H1 (cell line): ENCODE data around the gene KCNJ12. TPM values are rescaled to one million over a fixed set of nuclear protein-coding genes. Genes with fewer than 3 reads are reported as not detected.

ENCODE experiments used
- CTCF ChIA-PET: fragments of 300-600 bp; sonication (Branson Sonifier 250); formaldehyde crosslinking; loops from one replicate; lab custom pipeline; 2021; ENCODE audit not compliant: partially characterized antibody; lab: Charles Lee
- POLR2A ChIA-PET: fragments of 300-600 bp; sonication (Branson Sonifier 250); formaldehyde crosslinking; loops from one replicate; lab custom pipeline; 2021; ENCODE audit warnings: inconsistent platforms; ENCODE audit not compliant: partially characterized antibody; lab: Charles Lee
- DNase-seq, 2 experiments: peaks; one replicate each; pipeline versions ENCODE4 v3.0.0 to v3.0.0-alpha.2; 2010 to 2022; ENCODE audit warnings: low spot score in 2 of 2, low read depth in 1 of 2, mixed read lengths in 1 of 2
- FAIRE-seq: peaks from 2 replicates; lab custom pipeline; 2011; peaks lifted over from hg19 to GRCh38; lab: Jason Lieb, UNC
- H2AFZ ChIP-seq: 2 replicates; pipeline ENCODE4 v1.8.1; 2012; ENCODE audit warnings: low read length, inconsistent platforms
- H2AK5ac ChIP-seq: 2 replicates; pipeline ENCODE4 v1.6.1; 2013; ENCODE audit warnings: low read depth, low read length
- H2BK120ac ChIP-seq: replicated peaks from 2 replicates; pipeline ENCODE3; 2013; ENCODE audit warnings: low read depth, low read length, inconsistent platforms
- H2BK12ac ChIP-seq: 2 replicates; pipeline ENCODE4 v1.6.1; 2013; ENCODE audit warnings: low read depth, low read length
- H2BK15ac ChIP-seq: 2 replicates; pipeline ENCODE4 v1.6.1; 2013; ENCODE audit warnings: low read length
- H2BK20ac ChIP-seq: 2 replicates; pipeline ENCODE4 v1.6.1; 2013; ENCODE audit warnings: low read length
- H2BK5ac ChIP-seq: 2 replicates; pipeline ENCODE4 v1.6.1; 2013; ENCODE audit warnings: low read depth, low read length
- H3K14ac ChIP-seq: 2 replicates; pipeline ENCODE4 v1.6.1; 2013; ENCODE audit warnings: inconsistent platforms; ENCODE audit not compliant: insufficient read length
- H3K18ac ChIP-seq: 2 replicates; pipeline ENCODE4 v1.6.1; 2013; ENCODE audit warnings: low read length; ENCODE audit errors: extremely low read depth
- H3K23ac ChIP-seq: 2 replicates; pipeline ENCODE4 v1.6.1; 2013; ENCODE audit warnings: inconsistent platforms; ENCODE audit not compliant: insufficient read length
- H3K23me2 ChIP-seq: 2 replicates; pipeline ENCODE4 v1.6.1; 2013; ENCODE audit warnings: low read depth, low read length
- H3K27ac ChIP-seq: 2 replicates; pipeline ENCODE4 v1.6.1; 2011; ENCODE audit warnings: low read depth, low read length, inconsistent platforms
- H3K27me3 ChIP-seq, 4 experiments: replicated peaks in 1 of 4; 1 replicate in 1 of 4; 2 replicates in 3 of 4; pipeline versions ENCODE4 v1.6.1 to v1.8.1; 2011 to 2013; ENCODE audit warnings: low read length in 3 of 4, mild to moderate bottlenecking in 3 of 4, inconsistent platforms in 2 of 4, mixed read lengths in 2 of 4, moderate library complexity in 1 of 4; ENCODE audit not compliant: control insufficient read depth in 3 of 4, insufficient read depth in 3 of 4; ENCODE audit errors: extremely low read depth in 1 of 4
- H3K36me3 ChIP-seq, 4 experiments: 2 replicates each; pipeline versions ENCODE4 v1.6.1 to v1.8.1; 2011 to 2013; ENCODE audit warnings: mild to moderate bottlenecking in 4 of 4, low read length in 3 of 4, moderate library complexity in 2 of 4, control low read depth in 1 of 4, inconsistent platforms in 1 of 4; ENCODE audit not compliant: insufficient read depth in 4 of 4, control insufficient read depth in 2 of 4
- H3K4ac ChIP-seq: replicated peaks from 2 replicates; pipeline ENCODE3; 2013; ENCODE audit warnings: low read length, low read depth, mixed read lengths, inconsistent platforms; ENCODE audit not compliant: insufficient read length
- H3K4me1 ChIP-seq, 4 experiments: replicated peaks in 1 of 4; 1 replicate in 1 of 4; 2 replicates in 3 of 4; pipeline versions ENCODE4 v1.6.1 to v1.8.1; 2011 to 2013; ENCODE audit warnings: low read length in 3 of 4, inconsistent platforms in 2 of 4, mixed read lengths in 1 of 4; ENCODE audit not compliant: insufficient read depth in 4 of 4, control insufficient read depth in 3 of 4
- H3K4me2 ChIP-seq, 2 experiments: 2 replicates each; pipeline versions ENCODE4 v1.6.1 to v1.8.1; 2011 to 2013; ENCODE audit warnings: low read depth in 2 of 2, low read length in 2 of 2, control low read depth in 1 of 2, inconsistent platforms in 1 of 2, mild to moderate bottlenecking in 1 of 2; ENCODE audit not compliant: insufficient read depth in 1 of 2
- H3K4me3 ChIP-seq, 4 experiments: fragments of 200-600, 300-600 bp in 1 of 4; sonication (generic), shearing (Covaris generic), sonication (Bioruptor Twin) in 1 of 4; 2 replicates each; pipeline versions ENCODE4 v1.5.1 to v1.8.1; 2011 to 2016; ENCODE audit warnings: low read length in 4 of 4, low read depth in 3 of 4, control low read depth in 2 of 4, inconsistent platforms in 2 of 4, mild to moderate bottlenecking in 2 of 4, mixed read lengths in 1 of 4, moderate library complexity in 1 of 4; ENCODE audit not compliant: insufficient read depth in 2 of 4; ENCODE audit errors: extremely low read depth in 1 of 4
- H3K56ac ChIP-seq: replicated peaks from 2 replicates; pipeline ENCODE3; 2013; ENCODE audit warnings: low read depth, mild to moderate bottlenecking, mixed read lengths, low read length, inconsistent platforms; ENCODE audit not compliant: insufficient read length
- H3K79me1 ChIP-seq: 2 replicates; pipeline ENCODE4 v1.6.1; 2013; ENCODE audit warnings: low read depth, low read length, control low read depth
- H3K79me2 ChIP-seq, 2 experiments: 2 replicates each; pipeline versions ENCODE4 v1.6.1 to v1.8.1; 2012 to 2013; ENCODE audit warnings: low read length in 2 of 2, mild to moderate bottlenecking in 2 of 2, inconsistent platforms in 1 of 2; ENCODE audit not compliant: insufficient read depth in 2 of 2, control insufficient read depth in 1 of 2
- H3K9ac ChIP-seq, 4 experiments: replicated peaks in 1 of 4; 1 replicate in 1 of 4; 2 replicates in 3 of 4; pipeline versions ENCODE4 v1.6.1 to v1.8.1; 2011 to 2013; ENCODE audit warnings: low read depth in 3 of 4, low read length in 3 of 4, control low read depth in 2 of 4, mild to moderate bottlenecking in 2 of 4, moderate library complexity in 2 of 4, inconsistent platforms in 1 of 4; ENCODE audit errors: extremely low read depth in 1 of 4
- H3K9me3 ChIP-seq, 2 experiments: 2 replicates each; pipeline versions ENCODE4 v1.6.1 to v1.8.1; 2012 to 2013; ENCODE audit warnings: mild to moderate bottlenecking in 2 of 2, moderate library complexity in 2 of 2, control low read depth in 1 of 2, inconsistent platforms in 1 of 2, low read depth in 1 of 2, low read length in 1 of 2, mixed read lengths in 1 of 2; ENCODE audit not compliant: insufficient read depth in 2 of 2
- H4K20me1 ChIP-seq, 2 experiments: replicated peaks in 1 of 2; 2 replicates each; pipeline versions ENCODE3 to v1.8.1; 2011 to 2013; ENCODE audit warnings: inconsistent platforms in 2 of 2, low read length in 2 of 2, mild to moderate bottlenecking in 1 of 2; ENCODE audit not compliant: insufficient read depth in 2 of 2, control insufficient read depth in 1 of 2
- H4K5ac ChIP-seq: 2 replicates; pipeline ENCODE4 v1.6.1; 2013; ENCODE audit warnings: low read length, low read depth, mixed read lengths, inconsistent platforms; ENCODE audit not compliant: insufficient read length
- H4K8ac ChIP-seq: 2 replicates; pipeline ENCODE4 v1.8.0; 2013; ENCODE audit warnings: mild to moderate bottlenecking, moderate library complexity, low read length, inconsistent platforms; ENCODE audit not compliant: insufficient read depth; ENCODE audit errors: extremely low read depth
- H4K91ac ChIP-seq: replicated peaks from 2 replicates; pipeline ENCODE3; 2013; ENCODE audit warnings: low read length, mixed read lengths, inconsistent platforms; ENCODE audit not compliant: insufficient read length
- ASH2L ChIP-seq: fragments of 200-600, 300-600 bp; sonication (generic); IDR thresholded peaks from one replicate; pipeline ENCODE4 v1.7.1; 2017; ENCODE audit warnings: low read length
- KDM5A ChIP-seq: fragments of 200-600 bp; IDR thresholded peaks from 2 replicates; pipeline ENCODE4 v1.7.1; 2012; ENCODE audit warnings: mild to moderate bottlenecking, low read length, inconsistent platforms, mixed read lengths
- ZNF274 ChIP-seq: IDR thresholded peaks from 2 replicates; pipeline ENCODE4 v1.7.0; 2012; ENCODE audit warnings: low read length, borderline replicate concordance; ENCODE audit errors: extremely low read depth
- WGBS, 2 experiments: shearing (Covaris generic) in 1 of 2; methylation state at CpG; one replicate each; pipeline versions ENCODE4 v1.1.6 to v1.1.7; 2013 to 2015; ENCODE audit warnings: low lambda C conversion rate in 2 of 2, mixed read lengths in 2 of 2, inconsistent platforms in 1 of 2, low coverage in 1 of 2, missing lambda C conversion rate in 1 of 2; ENCODE audit not compliant: insufficient replicate concordance in 2 of 2, insufficient coverage in 1 of 2, insufficient read length in 1 of 2; ENCODE audit errors: extremely low coverage in 1 of 2, missing lambda C conversion rate in 1 of 2; 5-methylcytosine and 5-hydroxymethylcytosine counted together
- polyA plus RNA-seq, 7 experiments: library from polyadenylated mRNA; depleted of rRNA in 3 of 7; stranded (reverse) in 5 of 7; unstranded in 2 of 7; fragments of >200 nt in 5 of 7; fragments of 200-250 nt in 2 of 7; gene quantifications; 1 replicate in 5 of 7; 2 replicates in 1 of 7; 4 replicates in 1 of 7; pipeline versions ENCODE4 v1.2.1 to v1.2.3, GENCODE V29; 2011 to 2013; ENCODE audit warnings: missing spikeins in 2 of 7, mixed read lengths in 2 of 7
- total RNA-seq: library from RNA; stranded (reverse); fragmentation: NEBNext Ultra II Directional; extraction: Animal tissue kit (Norgen Biotek cat#: 25700); gene quantifications from 2 replicates; pipeline ENCODE4 v1.2.1, GENCODE V29; 2021

KCNJ12 gene
- total and polyA plus RNA-seq, 2 of the 8 experiments (the other 6 are each of a cell fraction or from before 2014, with no cell fraction given), result 1.2 to 1.5 TPM

DNA sequence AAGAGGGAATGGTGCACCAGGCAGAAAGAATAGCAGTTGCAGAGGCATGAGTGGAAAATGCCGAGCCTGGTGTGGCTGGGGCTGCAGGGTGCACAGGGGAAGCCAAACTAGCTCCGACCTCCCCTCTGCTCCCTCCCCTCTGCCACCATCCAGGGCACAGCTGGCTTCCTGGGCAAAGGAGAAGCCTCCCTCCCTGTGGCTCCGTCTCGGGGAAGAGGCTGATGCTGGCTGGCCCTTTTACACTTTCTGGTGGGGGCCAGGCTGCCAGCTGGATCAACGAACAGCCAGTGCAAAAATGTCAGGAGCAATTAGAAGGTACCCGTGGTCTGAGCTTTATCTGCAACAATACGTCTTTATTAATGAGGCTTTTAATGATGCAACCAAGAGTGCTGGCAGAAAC lies 37.1 kb upstream of the KCNJ12 start:
- ChIA-PET CTCF (interaction anchor here (1.2 kb wide), 1 partner anchor 36 kb away, joined by 3 read pairs; no protein-coding TSS in a partner anchor), POLR2A (no interaction called here)
- H2AK5ac ChIP-seq, result no peak overlapping the region
- WGBS, 2 experiments, result 59% methylated on average over 6 of the region's 7 CpGs; no CpG with 5 or more reads in 1 of the 2 experiments
- no peaks in the 10 kb centered on the region for H3K23me2 ChIP-seq
- H3K4me1 ChIP-seq, result no peaks in the 10 kb centered on the region
- H3K14ac ChIP-seq, result no peak overlapping the region
- H3K27me3 ChIP-seq, result no peaks in the 10 kb centered on the region
- H3K56ac ChIP-seq, result no peak overlapping the region
- no peak overlapping the region for H2BK12ac ChIP-seq
- H2BK120ac ChIP-seq, result no peak overlapping the region
- no peak overlapping the region for H4K8ac ChIP-seq
- no peaks in the 10 kb centered on the region for H3K79me2 ChIP-seq
- H3K9ac ChIP-seq, result no peak overlapping the region
- no peak overlapping the region for H3K4me3 ChIP-seq
- DNase-seq, result no peak
- H3K18ac ChIP-seq, result no peak overlapping the region
- no peaks in the 10 kb centered on the region for H3K79me1 ChIP-seq
- H2AFZ ChIP-seq, result no peak overlapping the region
- no peak for FAIRE-seq
- H2BK15ac ChIP-seq, result no peak overlapping the region
- H3K4ac ChIP-seq, result no peak overlapping the region
- no peak overlapping the region for H4K5ac ChIP-seq
- peaks cover 5 to 7% of the 10 kb centered on the region in 2 experiments; a peak in 1 of 4 replicates for H3K9me3 ChIP-seq
- H4K91ac ChIP-seq, result no peak overlapping the region
- no peak overlapping the region for H3K4me2 ChIP-seq
- TF ChIP-seq ASH2L, result no peak
- TF ChIP-seq KDM5A, result no peak
- TF ChIP-seq ZNF274, result no peak
- H3K27ac ChIP-seq, result no peak overlapping the region
- H2BK20ac ChIP-seq, result no peak overlapping the region
- no peaks in the 10 kb centered on the region for H4K20me1 ChIP-seq
- no peaks in the 10 kb centered on the region for H3K36me3 ChIP-seq
- H2BK5ac ChIP-seq, result no peak overlapping the region
- H3K23ac ChIP-seq, result no peak overlapping the region
